SU-DHL-6 (cell line): ENCODE measurements around the gene PGAP3.

Source experiments
- H2AFZ ChIP-seq: fragments of 200-600 bp; sonication (generic); 2 replicates; pipeline ENCODE4 v1.6.1; 2014; ENCODE audit warnings: low read depth, mild to moderate bottlenecking, moderate library complexity, mixed read lengths, antibody characterized with exemption, low read length; ENCODE audit not compliant: severe bottlenecking
- H3F3A ChIP-seq: fragments of 200-600 bp; shearing (Covaris generic); 2 replicates; pipeline ENCODE4 v1.6.0; 2016; ENCODE audit warnings: antibody characterized with exemption, mild to moderate bottlenecking; ENCODE audit not compliant: insufficient read depth
- H3K27ac ChIP-seq: fragments of 200-600 bp; sonication (generic); 2 replicates; pipeline ENCODE4 v1.5.1; 2016; ENCODE audit warnings: low read depth, mild to moderate bottlenecking, low read length, moderate library complexity, mixed read lengths
- H3K27me3 ChIP-seq: fragments of 200-600 bp; sonication (generic), shearing (Covaris generic); 2 replicates; pipeline ENCODE4 v1.6.0; 2014; ENCODE audit warnings: mild to moderate bottlenecking, low read length
- H3K36me3 ChIP-seq: fragments of 200-600 bp; sonication (generic); 2 replicates; pipeline ENCODE4 v1.6.1; 2014; ENCODE audit warnings: mild to moderate bottlenecking, low read length, mixed read lengths
- H3K4me2 ChIP-seq: fragments of 300-600, 200-600 bp; shearing (Covaris generic), sonication (generic); 2 replicates; pipeline ENCODE4 v1.6.0; 2014; ENCODE audit warnings: low read length, low read depth, mild to moderate bottlenecking; ENCODE audit not compliant: poor library complexity, severe bottlenecking
- H3K4me3 ChIP-seq: fragments of 200-600 bp; sonication (generic); 2 replicates; pipeline ENCODE4 v1.5.1; 2014; ENCODE audit warnings: antibody characterized with exemption, low read length, mild to moderate bottlenecking, mixed read lengths; ENCODE audit not compliant: insufficient read depth, poor library complexity, severe bottlenecking
- H3K79me2 ChIP-seq: fragments of 200-600 bp; sonication (generic); 2 replicates; pipeline ENCODE4 v1.6.1; 2014; ENCODE audit warnings: mild to moderate bottlenecking, low read length, moderate library complexity; ENCODE audit not compliant: insufficient read depth
- H3K9ac ChIP-seq: fragments of 200-600 bp; sonication (generic); 2 replicates; pipeline ENCODE4 v1.7.0; 2014; ENCODE audit warnings: mild to moderate bottlenecking, low read length
- H3K9me2 ChIP-seq: fragments of 200-600 bp; sonication (generic); replicated peaks from 2 replicates; pipeline ENCODE4 v1.6.1; 2014; ENCODE audit warnings: low read length; ENCODE audit not compliant: insufficient read depth
- H3K9me3 ChIP-seq: fragments of 200-600 bp; sonication (generic); 2 replicates; pipeline ENCODE4 v1.6.1; 2014; ENCODE audit warnings: low read length, mixed read lengths; ENCODE audit not compliant: insufficient read depth
- H4K20me1 ChIP-seq: fragments of 200-600 bp; sonication (generic); 2 replicates; pipeline ENCODE4 v1.6.1; 2014; ENCODE audit warnings: low read depth, mild to moderate bottlenecking, antibody characterized with exemption, low read length, moderate library complexity, mixed read lengths
- CTCF ChIP-seq: fragments of 200-600 bp; sonication (generic); IDR thresholded peaks from one replicate; pipeline ENCODE4 v1.5.1; 2017; ENCODE audit warnings: antibody characterized with exemption, mild to moderate bottlenecking, low read length, moderate library complexity; ENCODE audit not compliant: insufficient read depth, poor library complexity, severe bottlenecking
- EZH2phosphoT487 ChIP-seq: fragments of 200-600 bp; sonication (generic), shearing (Covaris generic); conservative IDR thresholded peaks from 2 replicates; pipeline ENCODE4 v1.6.1; 2018; ENCODE audit warnings: mild to moderate bottlenecking, antibody characterized with exemption, low read length, moderate library complexity, mixed read lengths

Gene PGAP3

GRCh38 chr17:39651923-39652586 lies 35.8 kb downstream of the PGAP3 start:
- Histone ChIP-seq H4K20me1 (no peaks in the 10 kb centered on the region), H3F3A (no peaks in the 10 kb centered on the region), H3K9me3 (no peaks in the 10 kb centered on the region), H3K27ac (no peak overlapping the region), H2AFZ (no peak overlapping the region), H3K9ac (no peak overlapping the region), H3K27me3 (no peaks in the 10 kb centered on the region), H3K9me2 (no peaks in the 10 kb centered on the region), H3K36me3 (no peaks in the 10 kb centered on the region), H3K79me2 (no peaks in the 10 kb centered on the region; the same call in 1 of the 2 replicates), H3K4me2 (no peak overlapping the region), H3K4me3 (no peak overlapping the region)
- TF ChIP-seq CTCF = no peak
- TF ChIP-seq EZH2phosphoT487 = no peak

GRCh38 chr17:39650121-39650579 lies 37.7 kb downstream of the PGAP3 start:
- TF ChIP-seq EZH2phosphoT487 (no peak), CTCF (no peak)
- Histone ChIP-seq H3K9me2 (no peaks in the 10 kb centered on the region), H3K36me3 (no peaks in the 10 kb centered on the region), H3F3A (no peaks in the 10 kb centered on the region), H3K9ac (no peak overlapping the region), H3K79me2 (peaks cover 14% of the 10 kb centered on the region), H3K4me2 (no peak overlapping the region), H3K4me3 (no peak overlapping the region), H3K9me3 (no peaks in the 10 kb centered on the region), H3K27ac (no peak overlapping the region), H2AFZ (no peak overlapping the region), H4K20me1 (no peaks in the 10 kb centered on the region), H3K27me3 (no peaks in the 10 kb centered on the region)

- Histone ChIP-seq H2AFZ (no peak overlapping the region), H3K79me2 (peaks cover 22% of the 10 kb centered on the region), H3K36me3 (no peaks in the 10 kb centered on the region), H3K4me2 (no peak overlapping the region), H3K9ac (no peak overlapping the region), H3K9me2 (no peaks in the 10 kb centered on the region), H3K4me3 (no peak overlapping the region), H4K20me1 (no peaks in the 10 kb centered on the region), H3K27me3 (no peaks in the 10 kb centered on the region), H3K27ac (no peak overlapping the region), H3F3A (no peaks in the 10 kb centered on the region), H3K9me3 (no peaks in the 10 kb centered on the region)
- TF ChIP-seq CTCF = no peak
- TF ChIP-seq EZH2phosphoT487 = no peak
These were observed 39.1 kb downstream of the PGAP3 start for GRCh38 chr17:39648616-39649366.
